ENCODE results near the gene BBS2. TPM values are rescaled to one million over a fixed set of nuclear protein-coding genes. Genes with fewer than 3 reads are reported as not detected.

The BBS2 gene
- total RNA-seq, 1 donor: 62.2 TPM

DNA sequence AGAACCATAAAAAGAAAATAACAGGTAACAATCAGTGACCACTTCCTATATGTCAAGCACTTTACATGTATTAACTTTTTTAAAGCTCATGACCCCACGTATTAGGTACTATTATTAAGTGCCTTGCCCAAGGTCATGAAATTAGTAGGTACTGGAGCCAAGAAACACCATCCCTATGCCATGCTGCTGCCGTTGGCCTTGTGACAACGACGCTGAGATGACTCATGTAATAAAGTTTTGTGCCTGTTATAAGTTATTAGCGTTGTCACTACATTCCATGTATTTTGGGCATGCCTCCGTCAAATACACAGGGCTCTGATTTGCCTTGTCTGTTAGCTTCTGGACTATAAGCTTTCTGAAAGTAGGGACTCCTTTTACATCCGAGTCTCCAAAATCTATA lies 1.4 kb downstream of the BBS2 start:
- Histone ChIP-seq H3K79me2 (ENCODE audit: insufficient read depth, low read length) (peaks cover 53% of the 10 kb centered on the region), H3K27ac (ENCODE audit: low read depth, low read length) (no peak overlapping the region), H2AFZ (ENCODE audit: low read length) (no peak overlapping the region), H3K36me3 (ENCODE audit: insufficient read depth, low read length) (no peaks in the 10 kb centered on the region), H3K9me3 (ENCODE audit: low read depth, low read length) (no peaks in the 10 kb centered on the region), H3K4me3 (ENCODE audit: insufficient read depth, low read length) (peak overlapping the region; percentile 8), H3K4me1 (ENCODE audit: insufficient read depth, low read length) (peaks cover 24% of the 10 kb centered on the region), H3K4me2 (ENCODE audit: insufficient read depth, low read length) (peak overlapping the region; percentile 90), H4K20me1 (ENCODE audit: insufficient read depth, low read length) (peaks cover 28% of the 10 kb centered on the region), H3K27me3 (ENCODE audit: insufficient read depth, low read length) (no peaks in the 10 kb centered on the region)
- DNase-seq (ENCODE audit: insufficient read length, low spot score, missing footprints): no peak
- TF ChIP-seq, protein P1, sequence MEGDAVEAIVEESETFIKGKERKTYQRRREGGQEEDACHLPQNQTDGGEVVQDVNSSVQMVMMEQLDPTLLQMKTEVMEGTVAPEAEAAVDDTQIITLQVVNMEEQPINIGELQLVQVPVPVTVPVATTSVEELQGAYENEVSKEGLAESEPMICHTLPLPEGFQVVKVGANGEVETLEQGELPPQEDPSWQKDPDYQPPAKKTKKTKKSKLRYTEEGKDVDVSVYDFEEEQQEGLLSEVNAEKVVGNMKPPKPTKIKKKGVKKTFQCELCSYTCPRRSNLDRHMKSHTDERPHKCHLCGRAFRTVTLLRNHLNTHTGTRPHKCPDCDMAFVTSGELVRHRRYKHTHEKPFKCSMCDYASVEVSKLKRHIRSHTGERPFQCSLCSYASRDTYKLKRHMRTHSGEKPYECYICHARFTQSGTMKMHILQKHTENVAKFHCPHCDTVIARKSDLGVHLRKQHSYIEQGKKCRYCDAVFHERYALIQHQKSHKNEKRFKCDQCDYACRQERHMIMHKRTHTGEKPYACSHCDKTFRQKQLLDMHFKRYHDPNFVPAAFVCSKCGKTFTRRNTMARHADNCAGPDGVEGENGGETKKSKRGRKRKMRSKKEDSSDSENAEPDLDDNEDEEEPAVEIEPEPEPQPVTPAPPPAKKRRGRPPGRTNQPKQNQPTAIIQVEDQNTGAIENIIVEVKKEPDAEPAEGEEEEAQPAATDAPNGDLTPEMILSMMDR (IDR thresholded peaks at IDR 0.05; ENCODE audit: extremely low read depth, low read depth, low read length): no peak

DNA sequence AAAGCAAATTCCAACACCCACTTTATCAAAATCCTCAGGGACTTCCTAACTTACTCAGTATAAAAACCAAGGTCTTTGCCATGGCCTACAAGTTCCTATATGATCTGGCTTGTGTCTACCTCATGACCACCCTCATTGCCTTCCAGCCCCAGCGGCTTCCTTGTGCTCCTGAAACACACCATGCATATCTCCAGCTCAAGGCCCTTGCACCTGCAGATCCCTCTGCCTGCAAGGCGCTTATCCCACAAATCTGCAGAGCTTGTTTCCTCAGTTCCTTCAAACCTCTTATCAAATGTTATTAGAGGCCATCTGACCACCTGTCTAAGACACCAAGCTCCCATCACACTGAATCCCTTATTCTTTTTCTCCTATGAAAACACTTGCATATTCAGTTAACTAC lies 2.6 kb downstream of the BBS2 start:
- Histone ChIP-seq H3K4me1 (ENCODE audit: insufficient read depth, low read length) (peaks cover 24% of the 10 kb centered on the region), H3K27me3 (ENCODE audit: insufficient read depth, low read length) (no peaks in the 10 kb centered on the region), H3K4me3 (ENCODE audit: insufficient read depth, low read length) (no peak overlapping the region), H4K20me1 (ENCODE audit: insufficient read depth, low read length) (peaks cover 28% of the 10 kb centered on the region), H2AFZ (ENCODE audit: low read length) (no peak overlapping the region), H3K79me2 (ENCODE audit: insufficient read depth, low read length) (peaks cover 65% of the 10 kb centered on the region), H3K36me3 (ENCODE audit: insufficient read depth, low read length) (no peaks in the 10 kb centered on the region), H3K27ac (ENCODE audit: low read depth, low read length) (no peak overlapping the region), H3K4me2 (ENCODE audit: insufficient read depth, low read length) (no peak overlapping the region), H3K9me3 (ENCODE audit: low read depth, low read length) (no peaks in the 10 kb centered on the region)
- TF ChIP-seq, protein P1 (IDR thresholded peaks at IDR 0.05; ENCODE audit: extremely low read depth, low read depth, low read length): no peak
- DNase-seq (ENCODE audit: insufficient read length, low spot score, missing footprints): peak; percentile 26

DNA sequence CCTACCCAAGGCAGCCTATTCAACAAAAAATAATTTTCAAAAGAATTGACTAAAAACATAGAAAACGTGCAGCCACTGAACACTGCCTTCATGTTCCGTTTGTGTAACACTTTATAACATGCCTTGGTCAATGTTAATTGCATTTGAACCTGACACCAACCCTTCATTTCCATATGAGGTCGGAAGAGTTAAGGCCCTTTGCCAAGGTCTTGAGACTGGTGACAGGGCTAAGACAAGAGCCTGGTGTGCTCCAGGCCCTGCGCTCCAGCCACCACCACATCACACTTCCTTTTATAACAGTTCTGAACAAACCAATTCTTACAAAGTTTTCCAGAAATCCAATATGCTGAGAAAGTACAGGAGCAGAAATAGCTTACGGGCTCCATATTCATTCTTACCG lies 4.2 kb downstream of the BBS2 start:
- H4K20me1 ChIP-seq (ENCODE audit: insufficient read depth, low read length): peaks cover 28% of the 10 kb centered on the region
- no peaks in the 10 kb centered on the region for H3K36me3 ChIP-seq (ENCODE audit: insufficient read depth, low read length)
- DNase-seq (ENCODE audit: insufficient read length, low spot score, missing footprints): no peak
- no peaks in the 10 kb centered on the region for H3K9me3 ChIP-seq (ENCODE audit: low read depth, low read length)
- no peaks in the 10 kb centered on the region for H3K27me3 ChIP-seq (ENCODE audit: insufficient read depth, low read length)
- peaks cover 68% of the 10 kb centered on the region for H3K79me2 ChIP-seq (ENCODE audit: insufficient read depth, low read length)
- H3K4me3 ChIP-seq (ENCODE audit: insufficient read depth, low read length): no peak overlapping the region
- no peak overlapping the region for H3K4me2 ChIP-seq (ENCODE audit: insufficient read depth, low read length)
- H3K4me1 ChIP-seq (ENCODE audit: insufficient read depth, low read length): peaks cover 24% of the 10 kb centered on the region
- H2AFZ ChIP-seq (ENCODE audit: low read length): no peak overlapping the region
- H3K27ac ChIP-seq (ENCODE audit: low read depth, low read length): no peak overlapping the region
- TF ChIP-seq, protein P1 (IDR thresholded peaks at IDR 0.05; ENCODE audit: extremely low read depth, low read depth, low read length): no peak

DNA sequence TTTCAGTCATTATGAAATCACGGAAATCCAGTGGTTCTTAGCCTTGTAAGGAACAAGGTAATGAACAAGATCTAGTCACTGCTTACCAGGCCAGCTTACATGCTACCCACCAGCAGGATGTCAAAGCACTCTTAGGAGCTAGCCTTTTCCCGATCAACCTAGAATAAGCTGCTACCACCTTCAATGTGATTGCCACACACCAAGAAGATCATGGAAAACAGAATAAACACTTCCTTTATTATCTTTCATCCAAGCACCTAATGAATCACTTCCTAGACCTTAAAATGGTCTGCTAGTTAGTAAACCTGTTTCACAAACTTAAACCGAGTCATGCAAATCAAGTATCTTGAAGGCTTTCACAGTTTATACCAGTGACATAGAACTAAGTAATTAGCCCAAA lies 5.0 kb downstream of the BBS2 start:
- Histone ChIP-seq H3K27me3 (ENCODE audit: insufficient read depth, low read length) (no peaks in the 10 kb centered on the region), H3K4me3 (ENCODE audit: insufficient read depth, low read length) (no peak overlapping the region), H3K36me3 (ENCODE audit: insufficient read depth, low read length) (peaks cover 4% of the 10 kb centered on the region), H2AFZ (ENCODE audit: low read length) (no peak overlapping the region), H3K4me2 (ENCODE audit: insufficient read depth, low read length) (no peak overlapping the region), H4K20me1 (ENCODE audit: insufficient read depth, low read length) (peaks cover 28% of the 10 kb centered on the region), H3K9me3 (ENCODE audit: low read depth, low read length) (no peaks in the 10 kb centered on the region), H3K4me1 (ENCODE audit: insufficient read depth, low read length) (peaks cover 18% of the 10 kb centered on the region), H3K27ac (ENCODE audit: low read depth, low read length) (no peak overlapping the region), H3K79me2 (ENCODE audit: insufficient read depth, low read length) (peaks cover 70% of the 10 kb centered on the region)
- TF ChIP-seq, protein P1 (IDR thresholded peaks at IDR 0.05; ENCODE audit: extremely low read depth, low read depth, low read length): no peak
- peak; percentile 64 for DNase-seq (ENCODE audit: insufficient read length, low spot score, missing footprints)
